Mammary epithelial cell (primary cell): ENCODE measurements around the gene SNAP25.
A peak's percentile ranks its signal among the peaks of the same experiment; 100 is the strongest.

Experiments
- EZH2 ChIP-seq: IDR thresholded peaks from 2 replicates; pipeline ENCODE4 v1.6.1; 2012; ENCODE audit warnings: low read length, inconsistent platforms, borderline replicate concordance
- TF ChIP-seq, protein P1 (sequence below), 2 donors: IDR thresholded peaks in 1 of 2; conservative IDR thresholded peaks in 1 of 2; 2 replicates each; pipeline ENCODE4 v1.5.1; 2011 to 2012; ENCODE audit warnings: inconsistent platforms in 2 of 2, low read length in 2 of 2, mild to moderate bottlenecking in 2 of 2, control low read depth in 1 of 2, low read depth in 1 of 2; ENCODE audit not compliant: insufficient read depth in 1 of 2; ENCODE audit errors: extremely low read depth in 1 of 2

GRCh38 chr20:10316582-10316981, 98.0 kb downstream of the SNAP25 start:
- TF ChIP-seq, protein P1, sequence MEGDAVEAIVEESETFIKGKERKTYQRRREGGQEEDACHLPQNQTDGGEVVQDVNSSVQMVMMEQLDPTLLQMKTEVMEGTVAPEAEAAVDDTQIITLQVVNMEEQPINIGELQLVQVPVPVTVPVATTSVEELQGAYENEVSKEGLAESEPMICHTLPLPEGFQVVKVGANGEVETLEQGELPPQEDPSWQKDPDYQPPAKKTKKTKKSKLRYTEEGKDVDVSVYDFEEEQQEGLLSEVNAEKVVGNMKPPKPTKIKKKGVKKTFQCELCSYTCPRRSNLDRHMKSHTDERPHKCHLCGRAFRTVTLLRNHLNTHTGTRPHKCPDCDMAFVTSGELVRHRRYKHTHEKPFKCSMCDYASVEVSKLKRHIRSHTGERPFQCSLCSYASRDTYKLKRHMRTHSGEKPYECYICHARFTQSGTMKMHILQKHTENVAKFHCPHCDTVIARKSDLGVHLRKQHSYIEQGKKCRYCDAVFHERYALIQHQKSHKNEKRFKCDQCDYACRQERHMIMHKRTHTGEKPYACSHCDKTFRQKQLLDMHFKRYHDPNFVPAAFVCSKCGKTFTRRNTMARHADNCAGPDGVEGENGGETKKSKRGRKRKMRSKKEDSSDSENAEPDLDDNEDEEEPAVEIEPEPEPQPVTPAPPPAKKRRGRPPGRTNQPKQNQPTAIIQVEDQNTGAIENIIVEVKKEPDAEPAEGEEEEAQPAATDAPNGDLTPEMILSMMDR (conservative IDR thresholded peaks at IDR 0.05 in 1 of 2, IDR thresholded peaks at IDR 0.05 in 1 of 2; ENCODE audit: extremely low read depth in 1 of 2, insufficient read depth in 1 of 2, low read depth in 1 of 2, low read length in 2 of 2) = peak; percentile 22 to 31
- TF ChIP-seq EZH2 = no peak
